ENCODE results near the gene NBEA.

NBEA gene

DNA sequence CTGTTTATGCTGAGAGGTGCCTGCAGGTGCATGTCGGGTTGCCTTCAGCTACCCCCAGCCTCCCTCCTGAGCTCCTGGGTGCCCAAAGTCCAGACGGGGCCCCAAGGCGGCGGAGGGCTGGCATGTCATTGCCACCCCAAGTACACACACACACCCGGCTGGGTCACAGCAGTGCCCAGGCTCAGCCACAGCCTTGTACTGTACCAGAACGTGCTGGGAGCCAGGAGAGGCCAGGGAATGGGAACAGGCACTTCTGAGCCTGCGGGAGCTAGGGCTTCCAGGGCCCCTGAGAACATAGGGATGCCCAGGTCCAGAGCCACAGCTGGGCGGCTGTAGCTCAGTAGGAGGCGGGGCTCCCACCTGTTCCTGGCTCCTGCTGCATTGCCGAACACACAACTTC, 585.4 kb downstream of the NBEA start:
- 100% methylated on average over 9 of the region's 10 CpGs for WGBS (ENCODE audit: insufficient coverage)
- POLR2A ChIA-PET, result no interaction called here
- H3K36me3 ChIP-seq (ENCODE audit: control insufficient read depth in 4 of 4, insufficient read depth in 4 of 4, low read length in 3 of 4), result no peaks in the 10 kb centered on the region
- H3K27me3 ChIP-seq (replicated peaks in 2 of 5; ENCODE audit: control insufficient read depth in 4 of 5, insufficient read depth in 5 of 5, low read length in 4 of 5), result no peaks in the 10 kb centered on the region
- peaks cover 0 to 14% (median under 1%) of the 10 kb centered on the region in 4 experiments for H3K4me1 ChIP-seq (ENCODE audit: control extremely low read depth in 1 of 4, control insufficient read depth in 4 of 4, insufficient read depth in 4 of 4, low read length in 3 of 4)
- H3K9me3 ChIP-seq (ENCODE audit: control extremely low read depth in 1 of 5, control insufficient read depth in 4 of 5, insufficient read depth in 2 of 5, low read depth in 1 of 5, low read length in 4 of 5), result no peaks in the 10 kb centered on the region
- no peak for DNase-seq
- no peak overlapping the region for H3K4me3 ChIP-seq (ENCODE audit: control insufficient read depth in 1 of 7, extremely low read depth in 1 of 7, insufficient read depth in 4 of 7, low read depth in 2 of 7, low read length in 6 of 7)
- no peak overlapping the region for H3K27ac ChIP-seq (ENCODE audit: insufficient read depth in 1 of 2, low read depth in 1 of 2, low read length in 2 of 2, poor library complexity in 1 of 2, severe bottlenecking in 2 of 2)
- CTCF ChIA-PET, result no interaction called here

DNA sequence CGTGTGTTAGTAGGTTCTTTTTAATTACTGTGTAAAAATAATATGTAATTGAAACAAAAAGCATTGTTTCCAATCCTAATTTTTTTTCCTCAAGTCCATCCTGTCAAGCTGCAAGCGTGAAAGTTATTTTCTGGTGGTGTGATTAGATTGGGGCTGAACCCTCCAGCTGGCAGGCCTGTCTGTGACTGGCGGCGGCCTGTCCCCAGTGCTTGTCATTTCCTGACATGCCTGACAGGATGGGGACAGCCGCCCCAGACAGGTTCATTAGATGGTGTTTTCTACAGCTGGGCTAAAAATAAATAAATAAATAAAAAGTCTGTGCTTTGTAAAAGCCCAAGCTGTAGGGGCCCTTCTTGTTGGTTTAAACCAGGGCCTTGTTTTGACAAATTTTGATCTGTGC, 588.1 kb downstream of the NBEA start:
- Histone ChIP-seq H3K4me1 (ENCODE audit: control extremely low read depth in 1 of 4, control insufficient read depth in 4 of 4, insufficient read depth in 4 of 4, low read length in 3 of 4) (peaks cover 0 to 14% (median under 1%) of the 10 kb centered on the region in 4 experiments), H3K4me3 (ENCODE audit: control insufficient read depth in 1 of 7, extremely low read depth in 1 of 7, insufficient read depth in 4 of 7, low read depth in 2 of 7, low read length in 6 of 7) (no peak overlapping the region), H3K36me3 (ENCODE audit: control insufficient read depth in 4 of 4, insufficient read depth in 4 of 4, low read length in 3 of 4) (no peaks in the 10 kb centered on the region), H3K27me3 (replicated peaks in 2 of 5; ENCODE audit: control insufficient read depth in 4 of 5, insufficient read depth in 5 of 5, low read length in 4 of 5) (no peaks in the 10 kb centered on the region), H3K27ac (ENCODE audit: insufficient read depth in 1 of 2, low read depth in 1 of 2, low read length in 2 of 2, poor library complexity in 1 of 2, severe bottlenecking in 2 of 2) (no peak overlapping the region), H3K9me3 (ENCODE audit: control extremely low read depth in 1 of 5, control insufficient read depth in 4 of 5, insufficient read depth in 2 of 5, low read depth in 1 of 5, low read length in 4 of 5) (no peaks in the 10 kb centered on the region)
- ChIA-PET POLR2A (no interaction called here), CTCF (no interaction called here)
- WGBS (ENCODE audit: insufficient coverage), result 80% methylated on average over 2 of the region's 5 CpGs
- DNase-seq, result peak in 2 of 3 donors; percentile 5 to 17

DNA sequence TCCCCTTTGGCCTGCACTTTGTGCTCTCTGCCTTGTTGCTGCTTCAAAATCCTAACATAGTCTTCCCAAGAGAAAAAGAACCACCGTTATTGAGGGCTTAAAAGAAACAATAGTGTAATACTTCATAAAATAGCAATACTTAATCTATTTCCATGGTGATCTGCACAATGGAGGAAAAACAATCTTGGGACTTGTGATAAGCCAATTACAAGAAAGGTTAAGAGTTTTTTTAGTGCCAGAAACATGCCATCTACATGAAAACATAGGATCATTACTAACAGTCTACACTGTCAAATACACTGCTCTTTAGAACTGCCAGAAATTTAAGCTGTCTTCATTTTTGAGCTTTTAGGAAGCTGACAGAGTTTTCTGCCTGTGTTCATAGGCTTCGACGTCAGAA, 588.5 kb downstream of the NBEA start:
- Histone ChIP-seq H3K27ac (ENCODE audit: insufficient read depth in 1 of 2, low read depth in 1 of 2, low read length in 2 of 2, poor library complexity in 1 of 2, severe bottlenecking in 2 of 2) (no peak overlapping the region), H3K36me3 (ENCODE audit: control insufficient read depth in 4 of 4, insufficient read depth in 4 of 4, low read length in 3 of 4) (no peaks in the 10 kb centered on the region), H3K27me3 (replicated peaks in 2 of 5; ENCODE audit: control insufficient read depth in 4 of 5, insufficient read depth in 5 of 5, low read length in 4 of 5) (no peaks in the 10 kb centered on the region), H3K9me3 (ENCODE audit: control extremely low read depth in 1 of 5, control insufficient read depth in 4 of 5, insufficient read depth in 2 of 5, low read depth in 1 of 5, low read length in 4 of 5) (no peaks in the 10 kb centered on the region), H3K4me3 (ENCODE audit: control insufficient read depth in 1 of 7, extremely low read depth in 1 of 7, insufficient read depth in 4 of 7, low read depth in 2 of 7, low read length in 6 of 7) (no peak overlapping the region), H3K4me1 (ENCODE audit: control extremely low read depth in 1 of 4, control insufficient read depth in 4 of 4, insufficient read depth in 4 of 4, low read length in 3 of 4) (peaks cover 0 to 14% (median under 1%) of the 10 kb centered on the region in 4 experiments)
- 100% methylated on average over 1 of the region's 3 CpGs for WGBS (ENCODE audit: insufficient coverage)
- CTCF ChIA-PET, result no interaction called here
- no peak for DNase-seq
- POLR2A ChIA-PET, result no interaction called here

DNA sequence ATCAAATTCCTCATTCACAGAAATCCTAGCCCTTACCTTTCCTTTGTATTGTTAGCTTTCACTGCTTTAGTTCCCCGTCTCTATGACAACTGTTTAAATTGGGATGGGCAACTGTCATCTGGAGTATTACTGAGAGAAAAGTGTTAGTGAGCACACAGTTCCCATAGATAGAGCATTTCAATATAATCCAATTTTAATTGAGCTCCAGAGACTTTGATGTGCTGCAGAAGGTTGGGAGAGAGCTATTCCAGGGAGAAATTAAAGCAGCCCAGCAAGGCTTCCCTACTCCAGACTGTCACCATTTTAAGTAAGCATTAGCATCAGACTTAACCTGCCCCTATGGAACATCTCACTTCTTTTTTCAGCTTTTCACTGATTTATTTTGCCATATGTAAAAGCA, 589.5 kb downstream of the NBEA start:
- H3K27me3 ChIP-seq (replicated peaks in 2 of 5; ENCODE audit: control insufficient read depth in 4 of 5, insufficient read depth in 5 of 5, low read length in 4 of 5), result no peaks in the 10 kb centered on the region
- peaks cover 0 to 14% (median under 1%) of the 10 kb centered on the region in 4 experiments for H3K4me1 ChIP-seq (ENCODE audit: control extremely low read depth in 1 of 4, control insufficient read depth in 4 of 4, insufficient read depth in 4 of 4, low read length in 3 of 4)
- H3K9me3 ChIP-seq (ENCODE audit: control extremely low read depth in 1 of 5, control insufficient read depth in 4 of 5, insufficient read depth in 2 of 5, low read depth in 1 of 5, low read length in 4 of 5), result no peaks in the 10 kb centered on the region
- no peak overlapping the region for H3K4me3 ChIP-seq (ENCODE audit: control insufficient read depth in 1 of 7, extremely low read depth in 1 of 7, insufficient read depth in 4 of 7, low read depth in 2 of 7, low read length in 6 of 7)
- no peak for DNase-seq
- no peak overlapping the region for H3K27ac ChIP-seq (ENCODE audit: insufficient read depth in 1 of 2, low read depth in 1 of 2, low read length in 2 of 2, poor library complexity in 1 of 2, severe bottlenecking in 2 of 2)
- H3K36me3 ChIP-seq (ENCODE audit: control insufficient read depth in 4 of 4, insufficient read depth in 4 of 4, low read length in 3 of 4), result no peaks in the 10 kb centered on the region
- no CpG with 5 or more reads among the region's 1 CpG for WGBS (ENCODE audit: insufficient coverage)
- ChIA-PET CTCF (interaction anchor here (0.6 kb wide), 1 partner anchor 11 kb away, joined by 4 read pairs; no protein-coding TSS in a partner anchor), POLR2A (no interaction called here)

DNA sequence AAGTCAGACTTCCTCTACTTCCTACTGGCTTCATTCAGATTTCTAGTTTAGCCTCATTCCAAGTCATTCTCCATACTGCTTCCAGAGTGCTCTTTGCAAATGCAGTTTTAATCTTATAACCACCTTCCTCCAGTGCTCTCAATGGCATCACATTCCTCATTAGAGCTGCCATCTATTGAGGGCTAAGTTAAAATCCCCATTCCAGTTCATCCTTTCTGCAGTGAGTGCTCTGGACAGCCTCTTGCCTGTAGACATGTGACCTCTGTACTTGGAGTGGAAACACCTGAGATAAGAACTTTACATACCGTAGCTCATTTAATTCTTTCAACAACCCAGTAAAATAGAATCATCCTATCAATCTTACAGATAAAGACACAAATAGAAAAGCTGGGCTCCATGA, 592.3 kb downstream of the NBEA start:
- no peaks in the 10 kb centered on the region for H3K36me3 ChIP-seq (ENCODE audit: control insufficient read depth in 4 of 4, insufficient read depth in 4 of 4, low read length in 3 of 4)
- no peaks in the 10 kb centered on the region for H3K27me3 ChIP-seq (replicated peaks in 2 of 5; ENCODE audit: control insufficient read depth in 4 of 5, insufficient read depth in 5 of 5, low read length in 4 of 5)
- DNase-seq, result no peak
- H3K4me1 ChIP-seq (ENCODE audit: control extremely low read depth in 1 of 4, control insufficient read depth in 4 of 4, insufficient read depth in 4 of 4, low read length in 3 of 4), result peaks cover 0 to 14% (median under 1%) of the 10 kb centered on the region in 4 experiments
- H3K27ac ChIP-seq (ENCODE audit: insufficient read depth in 1 of 2, low read depth in 1 of 2, low read length in 2 of 2, poor library complexity in 1 of 2, severe bottlenecking in 2 of 2), result no peak overlapping the region
- POLR2A ChIA-PET, result no interaction called here
- no peak overlapping the region for H3K4me3 ChIP-seq (ENCODE audit: control insufficient read depth in 1 of 7, extremely low read depth in 1 of 7, insufficient read depth in 4 of 7, low read depth in 2 of 7, low read length in 6 of 7)
- CTCF ChIA-PET, result no interaction called here
- WGBS (ENCODE audit: insufficient coverage), result 100% methylated on average over 1 of the region's 1 CpG
- H3K9me3 ChIP-seq (ENCODE audit: control extremely low read depth in 1 of 5, control insufficient read depth in 4 of 5, insufficient read depth in 2 of 5, low read depth in 1 of 5, low read length in 4 of 5), result no peaks in the 10 kb centered on the region

DNA sequence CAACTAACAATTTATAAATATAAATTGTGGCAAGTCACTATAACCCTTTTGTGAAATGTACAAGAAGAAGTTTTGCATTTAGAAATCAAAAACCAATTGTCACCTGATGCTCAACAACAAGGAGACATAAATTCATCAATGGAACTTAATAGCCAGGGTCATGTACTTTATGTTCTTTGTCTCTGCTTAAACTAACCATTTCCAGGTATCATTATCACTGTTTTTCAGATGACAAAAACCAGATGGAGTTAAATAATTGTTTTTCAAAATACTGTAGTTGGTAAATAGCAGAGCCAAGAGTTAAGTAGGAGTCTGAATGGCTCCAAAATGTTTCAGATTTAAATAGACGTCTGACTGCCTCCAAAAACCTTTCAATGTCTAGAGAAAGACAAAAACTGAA, 606.7 kb downstream of the NBEA start:
- DNase-seq, result no peak
- Histone ChIP-seq H3K27ac (ENCODE audit: insufficient read depth in 1 of 2, low read depth in 1 of 2, low read length in 2 of 2, poor library complexity in 1 of 2, severe bottlenecking in 2 of 2) (no peak overlapping the region), H3K4me3 (ENCODE audit: control insufficient read depth in 1 of 7, extremely low read depth in 1 of 7, insufficient read depth in 4 of 7, low read depth in 2 of 7, low read length in 6 of 7) (no peak overlapping the region), H3K4me1 (ENCODE audit: control extremely low read depth in 1 of 4, control insufficient read depth in 4 of 4, insufficient read depth in 4 of 4, low read length in 3 of 4) (no peaks in the 10 kb centered on the region), H3K36me3 (ENCODE audit: control insufficient read depth in 4 of 4, insufficient read depth in 4 of 4, low read length in 3 of 4) (peaks cover 0 to 4% (median 0%) of the 10 kb centered on the region in 4 experiments), H3K27me3 (replicated peaks in 2 of 5; ENCODE audit: control insufficient read depth in 4 of 5, insufficient read depth in 5 of 5, low read length in 4 of 5) (no peaks in the 10 kb centered on the region), H3K9me3 (ENCODE audit: control extremely low read depth in 1 of 5, control insufficient read depth in 4 of 5, insufficient read depth in 2 of 5, low read depth in 1 of 5, low read length in 4 of 5) (no peaks in the 10 kb centered on the region)
- 40% methylated on average over 1 of the region's 1 CpG for WGBS (ENCODE audit: insufficient coverage)
- ChIA-PET POLR2A (no interaction called here), CTCF (no interaction called here)

DNA sequence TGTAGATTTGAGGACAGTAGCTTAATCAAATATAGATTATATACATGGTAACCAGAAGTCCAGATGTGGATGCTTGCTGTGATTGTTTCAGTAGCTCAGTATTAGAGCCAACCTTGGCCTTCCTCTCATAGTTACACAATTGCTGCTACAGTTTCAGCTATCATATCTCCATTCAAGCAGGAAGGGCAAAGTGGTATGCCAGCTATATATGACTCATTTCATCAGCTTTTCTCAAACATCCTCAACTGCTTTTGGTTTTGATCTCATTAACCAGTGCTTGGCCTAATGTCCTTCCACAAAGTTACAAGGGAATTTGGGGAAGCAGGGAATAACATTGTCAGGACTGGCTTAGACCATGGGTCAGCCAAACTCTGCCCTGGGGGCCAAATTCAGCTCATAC, 607.4 kb downstream of the NBEA start:
- H3K9me3 ChIP-seq (ENCODE audit: control extremely low read depth in 1 of 5, control insufficient read depth in 4 of 5, insufficient read depth in 2 of 5, low read depth in 1 of 5, low read length in 4 of 5), result no peaks in the 10 kb centered on the region
- POLR2A ChIA-PET, result no interaction called here
- CTCF ChIA-PET, result no interaction called here
- H3K4me1 ChIP-seq (ENCODE audit: control extremely low read depth in 1 of 4, control insufficient read depth in 4 of 4, insufficient read depth in 4 of 4, low read length in 3 of 4), result no peaks in the 10 kb centered on the region
- no peaks in the 10 kb centered on the region for H3K27me3 ChIP-seq (replicated peaks in 2 of 5; ENCODE audit: control insufficient read depth in 4 of 5, insufficient read depth in 5 of 5, low read length in 4 of 5)
- peaks cover 0 to 4% (median 0%) of the 10 kb centered on the region in 4 experiments for H3K36me3 ChIP-seq (ENCODE audit: control insufficient read depth in 4 of 4, insufficient read depth in 4 of 4, low read length in 3 of 4)
- H3K27ac ChIP-seq (ENCODE audit: insufficient read depth in 1 of 2, low read depth in 1 of 2, low read length in 2 of 2, poor library complexity in 1 of 2, severe bottlenecking in 2 of 2), result no peak overlapping the region
- DNase-seq, result no peak
- H3K4me3 ChIP-seq (ENCODE audit: control insufficient read depth in 1 of 7, extremely low read depth in 1 of 7, insufficient read depth in 4 of 7, low read depth in 2 of 7, low read length in 6 of 7), result no peak overlapping the region

Measured in common myeloid progenitor, CD34-positive (primary cell).